Anterior cingulate cortex (tissue), 58 donors: Measurements from ENCODE around the gene EYA2.

ENCODE experiments used
- DNase-seq, 58 donors: peaks; one replicate each; lab custom pipeline; 2025; lab: John Stamatoyannopoulos, UW

The EYA2 gene

GRCh38 chr20:47125758-47126591 lies 231.3 kb downstream of the EYA2 start:
- DNase-seq = no peak

GRCh38 chr20:47126709-47127108 lies 232.1 kb downstream of the EYA2 start:
- no peak for DNase-seq

GRCh38 chr20:47127546-47127945 lies 232.9 kb downstream of the EYA2 start:
- no peak for DNase-seq

- DNase-seq = no peak
Observed at GRCh38 chr20:47127999-47128398, 233.4 kb downstream of the EYA2 start.

- no peak for DNase-seq
Observed at GRCh38 chr20:47129306-47129705, 234.7 kb downstream of the EYA2 start.

- no peak for DNase-seq
Observed at GRCh38 chr20:47133809-47134456, 239.3 kb downstream of the EYA2 start.

GRCh38 chr20:47136782-47137181 lies 242.1 kb downstream of the EYA2 start:
- DNase-seq = no peak

GRCh38 chr20:47137231-47137870 lies 242.7 kb downstream of the EYA2 start:
- no peak for DNase-seq

GRCh38 chr20:47139934-47140535 lies 245.4 kb downstream of the EYA2 start:
- DNase-seq = no peak

- no peak for DNase-seq
Observed at GRCh38 chr20:47141350-47141921, 246.8 kb downstream of the EYA2 start.

- DNase-seq = no peak
Observed at GRCh38 chr20:47141941-47142773, 247.5 kb downstream of the EYA2 start.

GRCh38 chr20:47142774-47143170 lies 248.1 kb downstream of the EYA2 start:
- DNase-seq = no peak

GRCh38 chr20:47143657-47144056 lies 249.0 kb downstream of the EYA2 start:
- DNase-seq = no peak

GRCh38 chr20:47144463-47144862 lies 249.8 kb downstream of the EYA2 start:
- DNase-seq = no peak

GRCh38 chr20:47146686-47147085 lies 252.0 kb downstream of the EYA2 start:
- no peak for DNase-seq

- no peak for DNase-seq
Observed at GRCh38 chr20:47148059-47148458, 253.4 kb downstream of the EYA2 start.

- DNase-seq = no peak
Observed at GRCh38 chr20:47149939-47150338, 255.3 kb downstream of the EYA2 start.

- peak in 17 of 58 donors; percentile 2 to 25 (median 7) for DNase-seq
Observed at GRCh38 chr20:47150403-47151152, 255.9 kb downstream of the EYA2 start.

- DNase-seq = no peak
Observed at GRCh38 chr20:47152068-47152467, 257.4 kb downstream of the EYA2 start.
